ENCODE results near the gene FOXP1. TPM values are rescaled to one million over a fixed set of nuclear protein-coding genes. Genes with fewer than 3 reads are reported as not detected.

The FOXP1 gene
- total RNA-seq, 1 experiment from 2014 or later, result 24.7 TPM

DNA sequence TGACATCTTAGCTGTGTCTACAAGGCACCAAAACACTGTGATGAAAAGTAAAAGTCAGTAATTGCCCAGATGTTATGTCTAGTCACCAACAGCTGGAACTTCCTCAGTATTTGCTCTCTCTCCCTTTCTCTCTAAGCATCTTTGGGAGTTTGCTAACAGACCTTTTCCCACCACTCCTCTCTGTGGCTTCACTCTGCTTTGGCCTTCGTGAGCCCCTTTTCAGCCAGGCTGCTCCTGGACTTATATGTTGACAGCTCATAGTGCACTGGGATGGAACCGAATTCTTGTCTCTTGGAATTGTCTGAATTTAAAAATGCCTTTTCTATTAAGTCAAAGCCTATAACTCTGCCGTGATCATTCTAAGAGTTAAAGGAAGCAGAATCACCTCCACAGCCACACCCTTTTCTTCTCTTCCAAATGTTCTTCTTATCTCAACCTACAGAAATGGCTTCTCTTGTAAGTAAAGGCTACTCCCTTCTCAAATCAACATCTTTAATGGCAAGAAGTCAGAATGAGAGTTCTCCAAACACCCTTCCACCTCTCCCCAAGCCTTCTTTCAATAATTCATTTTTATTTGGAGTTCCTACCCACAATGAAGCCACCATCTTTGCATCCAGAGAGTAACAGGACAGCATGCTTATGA, 17.2 kb upstream of the FOXP1 start:
- no peak for DNase-seq
- Histone ChIP-seq H3K4me3 (ENCODE audit: insufficient read depth, low read depth, low read length) (no peak overlapping the region), H3K27me3 (ENCODE audit: control insufficient read depth, insufficient read depth, low read length) (no peaks in the 10 kb centered on the region), H3K36me3 (replicated peaks; ENCODE audit: control insufficient read depth, insufficient read depth, low read length) (no peaks in the 10 kb centered on the region)

DNA sequence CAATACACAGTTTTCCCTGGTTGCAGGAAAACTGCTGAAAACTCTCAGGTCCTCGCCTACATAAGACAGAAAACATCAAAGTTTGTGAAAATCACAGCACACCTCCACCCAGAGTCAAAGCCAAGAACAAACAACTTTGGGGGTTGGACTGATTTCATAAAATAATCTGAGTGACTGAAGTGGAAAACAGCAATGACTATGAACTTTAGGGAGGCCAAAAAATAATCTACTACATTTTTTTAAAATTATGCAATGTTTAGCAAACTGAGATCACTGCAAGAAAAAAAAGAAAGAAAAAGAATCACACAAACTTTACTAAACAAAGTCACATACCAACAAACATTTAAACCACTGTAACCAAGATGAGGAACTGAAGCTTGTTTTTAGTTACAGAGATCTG, 15.9 kb upstream of the FOXP1 start:
- H3K4me3 ChIP-seq (ENCODE audit: insufficient read depth, low read depth, low read length), result no peak overlapping the region

DNA sequence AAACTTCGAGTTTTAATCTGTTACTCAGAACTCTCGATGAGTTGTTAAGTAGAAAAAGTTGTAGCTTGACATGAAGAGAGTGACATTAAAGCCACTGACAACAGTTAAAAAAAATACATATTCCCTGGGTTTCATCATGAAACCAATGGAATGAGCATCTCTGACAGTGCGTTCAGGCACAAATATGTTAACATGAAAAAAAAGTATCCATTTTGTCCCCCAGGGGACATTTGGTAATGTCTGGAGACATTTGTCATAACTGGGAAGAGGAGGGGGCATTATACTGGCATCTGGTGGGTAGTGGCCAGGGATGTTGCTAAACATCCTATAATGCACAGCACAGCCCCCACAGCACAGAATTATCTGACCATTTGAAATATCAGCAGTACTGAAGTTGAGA, 14.8 kb upstream of the FOXP1 start:
- Histone ChIP-seq H3K4me3 (ENCODE audit: insufficient read depth, low read depth, low read length) (no peak overlapping the region), H3K36me3 (replicated peaks; ENCODE audit: control insufficient read depth, insufficient read depth, low read length) (no peaks in the 10 kb centered on the region), H3K27me3 (ENCODE audit: control insufficient read depth, insufficient read depth, low read length) (no peaks in the 10 kb centered on the region)
- no peak for DNase-seq

More for the DNA sequence above, 15.9 kb upstream of the FOXP1 start:
- DNase-seq, result no peak
- Histone ChIP-seq H3K36me3 (replicated peaks; ENCODE audit: control insufficient read depth, insufficient read depth, low read length) (no peaks in the 10 kb centered on the region), H3K27me3 (ENCODE audit: control insufficient read depth, insufficient read depth, low read length) (no peaks in the 10 kb centered on the region)

DNA sequence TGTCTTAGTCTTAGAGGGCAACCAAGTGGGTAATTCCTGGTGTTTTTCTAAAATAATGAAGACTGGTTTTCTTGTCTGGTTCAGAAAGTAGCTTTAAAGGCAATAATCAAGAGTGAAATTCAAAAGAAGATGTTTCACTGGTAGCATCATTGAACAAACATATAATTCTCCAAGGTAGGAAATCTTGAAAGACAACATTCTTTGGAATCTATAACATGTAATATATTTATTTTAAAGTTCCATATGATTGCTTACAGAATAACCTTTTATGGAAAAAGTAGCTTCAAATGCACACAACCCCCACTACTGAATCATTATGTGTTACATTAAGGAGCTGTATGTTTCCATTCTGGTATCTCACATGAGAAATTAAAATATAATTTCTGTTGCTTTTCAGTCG, 13.8 kb upstream of the FOXP1 start:
- no peaks in the 10 kb centered on the region for H3K36me3 ChIP-seq (replicated peaks; ENCODE audit: control insufficient read depth, insufficient read depth, low read length)
- H3K4me3 ChIP-seq (ENCODE audit: insufficient read depth, low read depth, low read length), result no peak overlapping the region
- DNase-seq, result no peak
- H3K27me3 ChIP-seq (ENCODE audit: control insufficient read depth, insufficient read depth, low read length), result no peaks in the 10 kb centered on the region

DNA sequence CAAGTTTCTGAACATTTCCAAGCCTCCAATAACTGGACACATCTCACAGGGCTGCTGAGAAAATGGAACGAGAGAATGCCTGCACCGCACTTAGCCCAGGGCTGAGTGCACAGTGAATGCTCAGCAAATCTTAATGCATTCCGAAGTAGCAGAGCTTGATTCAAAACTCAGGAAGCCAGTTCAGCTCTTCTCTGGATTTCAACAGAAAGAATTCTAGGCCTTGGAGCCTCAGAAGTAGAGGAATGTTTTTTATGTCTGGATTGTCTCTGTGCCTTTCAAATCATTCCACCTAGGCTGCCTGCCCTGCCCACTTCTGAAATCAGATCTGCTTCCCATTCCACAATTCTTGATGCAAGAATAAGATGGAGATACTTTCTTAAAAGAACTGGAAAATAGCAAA, 9.6 kb upstream of the FOXP1 start:
- no peak overlapping the region for H3K4me3 ChIP-seq (ENCODE audit: insufficient read depth, low read depth, low read length)
- DNase-seq, result no peak

DNA sequence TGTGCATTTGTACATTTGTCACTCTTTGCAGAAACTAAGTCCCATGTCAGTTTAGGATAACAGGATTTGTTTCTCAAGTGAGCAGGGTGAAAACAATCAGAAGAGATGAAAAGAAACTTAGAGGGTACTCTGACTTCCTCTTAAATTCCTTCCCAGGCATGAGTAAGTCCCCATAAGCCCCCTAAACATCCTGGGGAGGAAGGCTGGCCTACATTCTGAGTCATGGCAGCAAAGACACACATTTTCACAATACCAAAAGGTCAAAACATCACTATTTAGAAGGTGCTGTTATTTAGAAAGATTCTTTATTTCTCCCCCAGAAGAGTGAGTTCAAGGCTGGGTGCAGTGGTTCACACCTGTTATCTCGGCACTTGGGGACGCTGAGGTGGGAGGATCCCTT, 7.6 kb upstream of the FOXP1 start:
- no peaks in the 10 kb centered on the region for H3K36me3 ChIP-seq (replicated peaks; ENCODE audit: control insufficient read depth, insufficient read depth, low read length)
- DNase-seq, result no peak
- H3K27me3 ChIP-seq (ENCODE audit: control insufficient read depth, insufficient read depth, low read length), result no peaks in the 10 kb centered on the region
- no peak overlapping the region for H3K4me3 ChIP-seq (ENCODE audit: insufficient read depth, low read depth, low read length)

More for the DNA sequence above, 9.6 kb upstream of the FOXP1 start:
- Histone ChIP-seq H3K27me3 (ENCODE audit: control insufficient read depth, insufficient read depth, low read length) (no peaks in the 10 kb centered on the region), H3K36me3 (replicated peaks; ENCODE audit: control insufficient read depth, insufficient read depth, low read length) (no peaks in the 10 kb centered on the region)

GRCh38 chr3:71589132-71589531, 5.6 kb upstream of the FOXP1 start:
- DNase-seq, result no peak
- no peaks in the 10 kb centered on the region for H3K27me3 ChIP-seq (ENCODE audit: control insufficient read depth, insufficient read depth, low read length)
- H3K36me3 ChIP-seq (replicated peaks; ENCODE audit: control insufficient read depth, insufficient read depth, low read length), result no peaks in the 10 kb centered on the region
- H3K4me3 ChIP-seq (ENCODE audit: insufficient read depth, low read depth, low read length), result no peak overlapping the region

DNA sequence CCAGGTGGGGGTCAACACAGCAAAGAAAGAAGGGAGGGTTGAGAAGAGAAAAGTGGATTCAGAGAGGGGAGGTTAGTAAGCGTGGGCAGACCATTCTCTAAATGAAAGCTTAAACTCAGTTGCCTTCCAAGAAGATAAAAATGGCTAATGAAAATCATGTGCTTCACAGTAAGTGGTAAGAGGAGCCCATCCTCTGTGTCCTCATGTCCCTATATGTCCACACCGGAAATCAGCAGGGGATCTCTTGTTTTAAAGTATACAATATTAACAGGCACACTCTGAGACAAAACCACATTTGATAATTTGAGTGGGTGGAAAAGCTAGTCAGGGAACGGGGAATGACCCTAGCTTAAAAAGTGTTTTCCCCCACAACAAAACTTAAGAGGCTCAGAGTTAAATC, 4.4 kb upstream of the FOXP1 start:
- no peak for DNase-seq
- Histone ChIP-seq H3K36me3 (replicated peaks; ENCODE audit: control insufficient read depth, insufficient read depth, low read length) (no peaks in the 10 kb centered on the region), H3K27me3 (ENCODE audit: control insufficient read depth, insufficient read depth, low read length) (no peaks in the 10 kb centered on the region), H3K4me3 (ENCODE audit: insufficient read depth, low read depth, low read length) (no peak overlapping the region)

DNA sequence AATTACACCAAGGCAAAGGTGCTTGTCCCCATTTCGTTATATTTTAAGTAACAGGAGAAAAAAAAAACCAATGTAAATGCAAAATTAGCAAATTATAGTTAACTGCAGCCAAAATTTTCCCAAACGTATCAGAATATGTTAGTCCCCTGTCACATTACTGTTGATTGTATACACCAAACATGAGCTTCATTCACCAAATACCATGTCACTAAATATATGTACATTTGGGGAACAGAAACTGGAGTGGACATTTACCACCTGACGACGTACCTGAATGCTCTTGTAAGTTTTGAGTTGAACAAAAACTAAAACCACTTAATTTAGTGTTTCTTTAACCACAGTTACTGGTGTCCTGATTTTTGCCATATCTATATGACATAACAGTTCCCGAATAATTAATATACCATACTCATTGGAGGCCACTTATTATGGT, 3.3 kb upstream of the FOXP1 start:
- H3K27me3 ChIP-seq (ENCODE audit: control insufficient read depth, insufficient read depth, low read length), result peaks cover 6% of the 10 kb centered on the region
- H3K4me3 ChIP-seq (ENCODE audit: insufficient read depth, low read depth, low read length), result no peak overlapping the region
- no peak for DNase-seq
- no peaks in the 10 kb centered on the region for H3K36me3 ChIP-seq (replicated peaks; ENCODE audit: control insufficient read depth, insufficient read depth, low read length)

DNA sequence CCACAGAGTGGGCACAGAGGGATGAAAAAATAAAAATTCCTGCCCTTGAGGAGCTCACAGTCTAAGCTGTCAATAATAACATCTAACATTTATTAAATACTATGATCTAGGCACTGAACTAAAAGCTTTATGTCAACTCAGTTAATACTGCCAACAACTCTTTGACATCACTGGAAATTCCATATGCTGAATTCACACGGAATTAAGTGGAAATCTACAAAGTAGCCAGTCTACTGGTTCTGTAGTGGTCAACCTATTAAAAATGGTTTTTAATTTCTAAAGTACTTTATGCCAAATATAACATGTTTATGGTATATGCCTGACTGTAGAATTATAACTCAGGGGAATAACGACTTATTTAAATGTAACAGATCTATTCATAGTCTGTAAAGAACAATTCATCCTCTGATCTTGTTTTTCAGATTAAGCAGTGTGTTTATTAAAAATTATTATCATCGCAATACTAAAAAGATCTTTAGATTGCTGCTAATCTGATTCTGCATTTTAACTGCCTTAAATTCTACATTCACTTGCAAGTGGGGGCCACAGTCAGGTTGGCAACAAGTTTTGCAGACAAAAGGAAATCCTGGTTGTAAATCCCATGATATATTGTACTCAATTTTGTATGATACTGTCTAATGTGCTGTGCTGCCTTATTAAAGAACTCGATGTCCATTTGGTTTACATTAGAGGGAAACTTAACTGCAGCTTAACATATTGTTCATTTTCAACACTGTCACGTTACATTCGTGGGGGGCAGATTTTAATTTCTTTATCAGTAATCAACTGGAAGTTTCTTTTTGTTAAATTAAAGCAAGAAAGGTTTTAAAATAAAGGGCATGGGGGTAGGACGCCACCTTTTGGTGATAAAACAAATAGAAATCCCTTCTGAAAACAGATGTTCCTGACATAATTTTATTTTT, 2.6 kb upstream of the FOXP1 start:
- Histone ChIP-seq H3K4me3 (ENCODE audit: insufficient read depth, low read depth, low read length) (no peak overlapping the region), H3K36me3 (replicated peaks; ENCODE audit: control insufficient read depth, insufficient read depth, low read length) (no peaks in the 10 kb centered on the region), H3K27me3 (ENCODE audit: control insufficient read depth, insufficient read depth, low read length) (peaks cover 8% of the 10 kb centered on the region)
- DNase-seq, result peak; percentile 21

- no peak for DNase-seq
- H3K36me3 ChIP-seq (replicated peaks; ENCODE audit: control insufficient read depth, insufficient read depth, low read length), result no peaks in the 10 kb centered on the region
- H3K4me3 ChIP-seq (ENCODE audit: insufficient read depth, low read depth, low read length), result no peak overlapping the region
- peaks cover 18% of the 10 kb centered on the region for H3K27me3 ChIP-seq (ENCODE audit: control insufficient read depth, insufficient read depth, low read length)
These were observed 1.6 kb upstream of the FOXP1 start for GRCh38 chr3:71585131-71585530.

- H3K4me3 ChIP-seq (ENCODE audit: insufficient read depth, low read depth, low read length), result peak overlapping the region; percentile 82
- H3K36me3 ChIP-seq (replicated peaks; ENCODE audit: control insufficient read depth, insufficient read depth, low read length), result no peaks in the 10 kb centered on the region
- peak; percentile 39 for DNase-seq
- H3K27me3 ChIP-seq (ENCODE audit: control insufficient read depth, insufficient read depth, low read length), result peaks cover 21% of the 10 kb centered on the region
These were observed 975 bp upstream of the FOXP1 start for GRCh38 chr3:71584394-71585011.

- Histone ChIP-seq H3K4me3 (ENCODE audit: insufficient read depth, low read depth, low read length) (peak overlapping the region; percentile 82), H3K27me3 (ENCODE audit: control insufficient read depth, insufficient read depth, low read length) (peaks cover 21% of the 10 kb centered on the region), H3K36me3 (replicated peaks; ENCODE audit: control insufficient read depth, insufficient read depth, low read length) (no peaks in the 10 kb centered on the region)
- DNase-seq, result peak; percentile 83
These were observed 639 bp downstream of the FOXP1 start for GRCh38 chr3:71582612-71583565.

DNA sequence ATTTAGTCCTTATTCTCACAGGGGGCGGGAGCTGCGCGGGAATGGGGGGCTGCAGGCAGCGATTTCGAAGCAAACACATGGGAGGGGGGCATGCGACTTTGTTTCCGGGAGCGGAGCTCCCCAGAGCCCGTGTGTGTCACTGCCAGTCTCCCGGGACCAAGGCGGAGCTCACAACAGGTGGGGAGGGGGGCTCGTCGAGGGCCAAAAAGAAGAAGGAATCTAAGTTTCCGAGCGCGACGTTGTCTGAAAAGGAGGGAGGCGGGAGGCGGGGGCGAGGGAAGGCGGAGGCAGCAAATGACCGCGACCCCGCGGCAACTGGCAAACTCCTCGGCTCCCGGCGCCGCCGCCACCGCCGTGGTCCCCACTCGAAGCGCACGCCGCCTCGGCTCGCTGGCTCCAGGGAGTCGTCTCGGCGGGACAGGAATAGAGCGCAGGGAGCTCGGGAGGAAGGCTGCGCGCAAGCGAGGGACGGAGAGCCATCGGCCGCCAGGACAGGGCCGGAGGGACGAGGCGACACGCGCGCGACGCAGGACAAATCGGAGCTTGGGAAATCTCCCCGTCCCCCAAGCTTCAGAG, 1.4 kb downstream of the FOXP1 start:
- DNase-seq, result peak; percentile 80
- Histone ChIP-seq H3K4me3 (ENCODE audit: insufficient read depth, low read depth, low read length) (peak overlapping the region; percentile 82), H3K27me3 (ENCODE audit: control insufficient read depth, insufficient read depth, low read length) (peaks cover 21% of the 10 kb centered on the region), H3K36me3 (replicated peaks; ENCODE audit: control insufficient read depth, insufficient read depth, low read length) (no peaks in the 10 kb centered on the region)

All from H7 (cell line).